ENCODE results near the gene MFSD11.

- no peak for TF ChIP-seq CTCF (IDR thresholded peaks at IDR 0.05)
- no peak for TF ChIP-seq POLR2AphosphoS5 (IDR thresholded peaks at IDR 0.05; ENCODE audit: insufficient read depth in 1 of 2, low read depth in 1 of 2)
These were observed 84.4 kb downstream of the MFSD11 start for GRCh38 chr17:76822184-76822778.
